ENCODE results near the gene SSH2.

SSH2 gene

GRCh38 chr17:29622337-29623282 lies 307.4 kb downstream of the SSH2 start, which contains the start of gene CORO6:
CORO6 (minus strand) TSS chr17:29622912; CDS start chr17:29621421, 1,491 bp downstream.
- DNase-seq (ENCODE audit: low spot score): peak; percentile 75

- no peak for DNase-seq (ENCODE audit: low spot score)
These were observed 308.3 kb downstream of the SSH2 start for GRCh38 chr17:29621751-29622194.

DNA sequence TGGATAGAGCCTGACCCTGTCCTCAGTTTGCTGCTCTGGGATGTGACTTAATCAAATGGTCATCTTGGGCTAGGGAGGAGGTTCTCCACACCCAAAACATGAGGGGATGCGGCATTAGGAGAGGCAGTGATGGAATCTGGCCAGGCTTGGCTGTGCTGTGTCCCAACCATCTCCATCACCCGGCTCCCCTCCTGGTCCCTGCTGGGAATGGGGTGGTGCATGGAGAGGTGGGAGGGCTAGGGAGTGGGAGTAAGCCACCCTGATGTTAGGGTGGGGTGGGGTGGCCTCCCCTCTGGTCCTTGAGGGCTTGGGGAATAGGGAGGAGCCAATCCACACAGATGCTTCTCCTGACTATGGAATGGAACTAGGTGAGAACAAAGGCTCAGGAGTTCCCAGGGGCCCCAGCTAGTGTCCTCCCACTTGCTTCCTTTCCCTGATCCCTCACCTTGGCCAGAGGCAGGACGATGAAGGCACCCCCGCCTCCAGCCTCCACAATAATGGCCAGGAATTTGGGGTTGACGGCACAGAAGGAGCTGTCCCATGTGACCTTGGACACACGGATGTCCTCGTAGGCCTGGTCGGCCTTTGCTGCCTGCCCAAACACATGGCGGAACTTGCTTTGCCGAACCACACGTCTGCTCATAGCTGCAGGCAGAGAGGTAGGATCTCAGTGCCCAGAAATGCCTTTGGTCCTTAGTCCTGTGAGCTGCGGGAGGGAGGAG lies 309.1 kb downstream of the SSH2 start:
- no peak for DNase-seq (ENCODE audit: low spot score)

DNA sequence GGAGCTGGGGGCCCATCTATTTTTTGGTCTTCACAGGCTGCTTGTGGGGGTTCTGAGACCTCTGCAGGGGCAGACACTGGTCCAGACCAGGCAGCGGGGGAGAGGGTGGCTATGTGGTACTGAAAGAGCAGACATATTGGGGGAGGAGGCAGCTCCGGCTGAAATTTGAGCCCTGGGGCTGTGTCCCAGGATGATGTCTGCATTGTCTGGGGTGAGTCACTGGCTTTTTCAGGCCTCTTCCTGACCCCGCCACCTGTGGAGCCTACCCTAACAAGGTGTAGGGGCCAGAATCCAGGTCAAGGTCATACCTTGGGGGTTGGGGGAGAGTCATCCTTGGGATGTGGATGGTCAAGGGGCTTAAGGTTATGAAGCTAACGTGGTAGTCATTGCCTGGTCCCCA lies 309.8 kb downstream of the SSH2 start:
- DNase-seq (ENCODE audit: low spot score): no peak

- peak; percentile 35 for DNase-seq (ENCODE audit: low spot score)
These were observed 310.8 kb downstream of the SSH2 start for GRCh38 chr17:29619251-29619650.

GRCh38 chr17:29618272-29619065 lies 311.6 kb downstream of the SSH2 start:
- no peak for DNase-seq (ENCODE audit: low spot score)

DNA sequence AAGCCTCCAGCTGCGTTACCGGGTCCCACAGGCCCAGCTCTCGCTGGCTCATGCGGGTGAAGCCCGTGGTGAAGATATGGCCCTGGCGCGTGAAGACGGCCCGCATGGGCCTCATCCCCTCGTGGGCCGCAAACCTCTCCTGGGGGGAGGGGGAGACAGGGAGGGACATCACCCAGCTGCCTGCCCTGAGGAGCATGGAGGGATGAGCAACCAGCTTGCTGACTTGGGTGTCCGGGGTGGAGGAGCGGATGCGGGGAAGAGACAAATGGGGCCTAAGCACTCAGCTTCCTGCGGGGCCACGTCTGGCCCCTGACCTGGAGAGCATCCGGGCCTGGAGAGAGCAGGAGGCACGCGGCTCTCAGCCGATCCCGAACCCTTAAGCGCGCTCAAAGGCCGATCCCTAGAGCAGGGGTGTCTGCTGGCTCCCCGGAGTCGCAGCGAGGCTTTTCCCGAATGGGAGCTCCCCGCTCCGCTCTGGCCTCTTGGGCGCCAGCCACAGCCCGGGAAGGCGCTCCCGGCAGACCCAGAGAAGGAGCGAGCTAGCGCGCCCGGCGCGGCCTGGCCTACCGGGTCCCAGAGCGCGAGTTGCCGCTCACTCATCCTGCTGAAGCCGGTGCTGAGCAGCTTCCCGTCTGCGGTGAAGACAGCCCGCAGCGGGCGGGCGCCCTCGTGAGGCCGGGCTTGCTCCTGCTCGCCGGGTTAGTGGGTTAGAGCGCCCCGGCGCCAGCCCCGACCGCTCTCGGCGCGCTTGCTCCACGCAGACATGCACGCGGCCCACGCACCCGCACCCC lies 312.4 kb downstream of the SSH2 start:
- peak; percentile 48 for DNase-seq (ENCODE audit: low spot score)

GRCh38 chr17:29617125-29617480 lies 312.9 kb downstream of the SSH2 start:
- DNase-seq (ENCODE audit: low spot score): peak; percentile 54

GRCh38 chr17:29616300-29617048 lies 313.6 kb downstream of the SSH2 start:
- DNase-seq (ENCODE audit: low spot score): no peak

- peak; percentile 93 for DNase-seq (ENCODE audit: low spot score)
These were observed 314.3 kb downstream of the SSH2 start for GRCh38 chr17:29615492-29616299.

- no peak for DNase-seq (ENCODE audit: low spot score)
These were observed 315.0 kb downstream of the SSH2 start for GRCh38 chr17:29615048-29615385.

DNA sequence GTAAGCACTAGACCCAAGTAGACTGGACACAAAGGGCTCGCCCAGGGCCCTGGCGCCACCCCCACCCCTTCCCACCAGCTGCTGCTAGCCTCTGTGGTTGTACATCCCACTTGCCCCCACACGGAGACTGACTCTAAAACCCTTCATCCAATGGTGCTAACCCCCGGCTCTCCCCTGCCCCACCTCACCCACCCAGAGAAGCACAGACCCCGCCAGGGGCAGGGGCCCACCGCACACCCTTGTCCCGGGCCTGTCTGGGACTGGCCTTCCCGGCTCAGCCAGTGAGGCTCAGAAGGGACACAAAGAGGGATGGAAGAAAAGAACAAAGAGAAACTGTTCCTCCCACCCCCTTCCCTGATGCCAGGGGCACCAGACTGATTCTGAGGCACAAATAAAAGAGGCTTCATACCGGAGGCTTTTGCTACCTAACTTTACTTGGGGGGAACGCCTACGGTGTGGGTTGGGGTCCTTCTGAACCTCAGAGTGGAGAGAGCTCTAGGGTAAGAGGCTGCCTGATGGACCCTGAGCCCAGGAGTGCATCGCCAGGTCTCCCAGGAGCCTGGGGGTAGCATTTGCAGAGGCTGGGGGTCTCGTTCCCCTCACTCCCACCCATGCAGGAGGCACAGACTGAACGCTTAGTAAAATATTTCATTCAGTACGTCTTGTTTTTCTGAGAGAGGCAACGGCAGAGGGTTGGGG lies 315.5 kb downstream of the SSH2 start:
- no peak for DNase-seq (ENCODE audit: low spot score)

DNA sequence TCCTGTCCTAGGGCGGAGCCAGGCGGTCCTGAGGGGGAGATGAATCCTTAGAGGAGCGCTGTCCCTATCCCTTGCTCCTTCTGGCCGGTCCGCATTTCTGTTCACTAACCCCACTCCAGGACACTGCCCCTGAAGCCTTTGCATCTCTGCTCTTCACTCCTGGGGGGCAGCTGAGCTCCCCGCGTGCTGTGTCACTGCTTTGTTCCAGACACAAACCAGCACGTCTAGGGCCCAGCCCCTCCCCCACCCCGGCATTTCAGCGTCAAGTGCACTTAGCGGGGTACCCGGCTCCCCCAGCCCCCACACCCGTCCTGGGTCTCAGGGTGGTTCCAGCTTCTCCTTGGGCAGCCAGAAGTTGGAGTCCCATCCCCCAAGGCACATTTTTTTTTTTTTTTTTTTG lies 316.2 kb downstream of the SSH2 start:
- DNase-seq (ENCODE audit: low spot score): no peak

GRCh38 chr17:29613352-29613837 lies 316.6 kb downstream of the SSH2 start:
- DNase-seq (ENCODE audit: low spot score): peak; percentile 78

DNA sequence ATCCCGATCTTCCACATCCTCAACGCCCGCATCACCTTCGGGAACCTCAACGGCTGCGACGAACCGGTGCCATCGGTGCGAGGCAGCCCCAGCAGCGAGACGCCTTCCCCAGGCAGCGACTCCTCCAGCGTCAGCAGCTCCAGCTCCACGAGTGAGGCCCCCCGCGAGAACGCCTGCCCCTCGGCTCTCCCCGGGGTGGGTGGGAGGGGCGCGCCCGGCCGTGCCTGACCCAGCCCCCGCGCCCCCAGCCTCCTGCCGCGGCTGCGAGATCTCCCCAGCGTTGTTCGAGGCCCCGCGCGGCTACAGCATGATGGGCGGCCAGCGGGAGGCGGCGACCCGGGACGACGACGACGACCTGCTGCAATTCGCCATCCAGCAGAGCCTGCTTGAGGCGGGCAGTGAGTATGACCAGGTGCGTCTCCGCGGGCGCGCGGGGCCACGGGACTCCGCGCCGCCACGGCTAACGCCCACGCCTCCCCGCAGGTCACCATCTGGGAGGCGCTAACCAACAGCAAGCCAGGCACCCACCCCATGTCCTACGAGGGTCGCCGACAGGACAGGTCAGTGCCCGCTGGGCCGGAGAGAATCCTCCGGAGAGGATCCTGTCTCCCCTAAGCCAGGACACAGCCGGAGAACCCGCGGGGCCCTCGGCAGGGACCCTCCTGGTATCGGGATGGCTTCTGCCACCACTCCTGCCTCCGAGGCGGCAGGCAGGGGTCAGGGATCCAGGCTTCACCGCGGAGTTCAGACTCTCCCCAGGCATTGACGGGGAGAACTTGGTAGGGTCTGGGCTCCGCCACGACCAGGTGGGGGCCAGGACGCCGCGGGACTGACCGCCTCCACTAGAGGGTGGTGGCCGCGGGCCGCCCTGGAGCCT lies 317.4 kb downstream of the SSH2 start:
- no peak for DNase-seq (ENCODE audit: low spot score)

DNA sequence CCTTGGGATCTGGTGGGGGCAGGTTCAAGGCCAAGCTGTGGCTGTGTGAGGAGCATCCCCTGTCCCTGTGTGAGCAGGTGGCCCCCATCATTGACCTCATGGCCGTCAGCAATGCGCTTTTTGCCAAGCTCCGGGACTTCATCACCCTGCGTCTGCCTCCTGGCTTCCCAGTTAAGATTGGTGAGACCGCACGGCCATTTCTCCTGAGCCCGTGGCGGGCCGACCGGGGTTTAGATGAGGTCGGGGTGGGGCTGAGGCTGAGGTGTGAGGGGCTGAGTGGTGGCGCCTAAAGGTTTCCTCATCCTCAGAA lies 318.0 kb downstream of the SSH2 start:
- no peak for DNase-seq (ENCODE audit: low spot score)

GRCh38 chr17:29611351-29612093 lies 318.5 kb downstream of the SSH2 start:
- DNase-seq (ENCODE audit: low spot score): no peak

GRCh38 chr17:29610395-29610794 lies 319.6 kb downstream of the SSH2 start:
- DNase-seq (ENCODE audit: low spot score): no peak

Measured in AG08395 (cell line).